NCI-H1694 treated with DMSO at 0.1 percent for 48 hours (cell line): ENCODE measurements around the gene ACTN3.
"Not testable (repeated sequence)": the region's sequence is repeated elsewhere in the genome, so short reads cannot be mapped to it uniquely, and the experiment has no call there.

Source experiments
- DNase-seq: peaks from one replicate; lab custom pipeline; 2025; lab: John Stamatoyannopoulos, UW

Gene ACTN3

GRCh38 chr11:66546368-66546965 is at the start of gene ACTN3:
ACTN3 (plus strand) TSS chr11:66546903; CDS start chr11:66546938, 35 bp downstream.
- DNase-seq = no peak

DNA sequence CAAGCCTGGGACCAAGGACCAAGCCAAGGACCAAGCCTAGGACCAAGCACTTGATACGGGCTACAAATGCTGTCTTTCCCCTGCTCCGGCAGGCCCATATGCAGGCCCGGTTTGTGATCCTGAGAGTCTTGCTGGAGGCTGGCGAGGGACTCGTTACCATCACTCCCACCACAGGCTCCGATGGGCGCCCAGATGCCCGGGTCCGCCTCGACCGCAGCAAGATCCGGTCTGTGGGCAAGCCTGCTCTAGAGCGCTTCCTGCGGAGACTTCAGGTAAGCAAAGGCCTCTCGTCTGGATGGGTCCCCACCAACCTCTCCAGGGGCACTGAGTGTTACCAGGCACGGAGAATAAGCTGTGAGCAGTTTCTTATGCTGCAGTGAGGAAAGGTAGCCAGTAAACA is 49.5 kb upstream of the ACTN3 start:
- DNase-seq = no peak

- no peak for DNase-seq
These were observed 48.2 kb upstream of the ACTN3 start for GRCh38 chr11:66498506-66498905.

- no peak for DNase-seq
These were observed 41.4 kb upstream of the ACTN3 start for GRCh38 chr11:66505276-66505816.

- DNase-seq = no peak
These were observed 37.6 kb upstream of the ACTN3 start for GRCh38 chr11:66509131-66509561.

DNA sequence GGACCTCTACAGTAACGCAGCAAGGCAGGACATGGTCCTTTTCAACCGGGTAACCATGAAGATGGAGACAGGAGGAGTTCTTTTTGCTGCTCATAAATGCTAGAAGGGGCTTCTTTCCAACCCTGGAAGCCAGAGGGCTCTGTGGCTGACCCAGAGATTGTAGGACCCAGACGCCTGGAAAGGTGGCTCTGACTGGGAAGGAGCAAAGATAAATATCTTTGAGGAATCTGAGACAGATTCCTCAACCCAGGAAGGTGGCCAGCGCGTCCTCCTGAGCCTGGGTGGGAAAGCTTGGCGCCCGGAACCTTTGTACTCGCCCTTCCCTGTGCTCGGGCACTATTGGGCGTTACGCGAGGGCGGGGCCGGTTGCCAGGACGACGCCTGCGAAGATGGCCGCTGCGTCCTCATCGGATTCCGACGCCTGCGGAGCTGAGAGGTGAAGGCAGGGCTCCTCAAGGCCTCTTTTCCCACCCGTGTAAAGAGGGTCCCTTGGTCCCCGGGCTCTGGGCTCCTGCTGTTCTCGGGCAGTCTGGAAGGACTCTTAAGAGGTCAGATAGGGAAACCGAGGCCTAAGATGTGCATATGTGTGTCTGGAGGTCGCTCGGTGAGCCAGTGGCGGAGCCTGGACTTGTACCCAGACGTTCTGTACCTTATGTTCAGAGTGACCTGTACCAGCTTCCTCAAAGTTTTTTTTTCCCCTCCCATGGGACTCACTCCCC is 36.3 kb upstream of the ACTN3 start, which contains the start of gene BBS1:
Gene BBS1 (plus strand): TSS at position 365 of the 719 bp plus-strand sequence. CDS start 25 bp downstream, at position 390.
- DNase-seq = peak; percentile 35

GRCh38 chr11:66510990-66511339 is 35.7 kb upstream of the ACTN3 start:
- no peak for DNase-seq

GRCh38 chr11:66523611-66524010 is 23.1 kb upstream of the ACTN3 start:
- no peak for DNase-seq

- no peak for DNase-seq
These were observed 22.2 kb upstream of the ACTN3 start for GRCh38 chr11:66524304-66525040.

DNA sequence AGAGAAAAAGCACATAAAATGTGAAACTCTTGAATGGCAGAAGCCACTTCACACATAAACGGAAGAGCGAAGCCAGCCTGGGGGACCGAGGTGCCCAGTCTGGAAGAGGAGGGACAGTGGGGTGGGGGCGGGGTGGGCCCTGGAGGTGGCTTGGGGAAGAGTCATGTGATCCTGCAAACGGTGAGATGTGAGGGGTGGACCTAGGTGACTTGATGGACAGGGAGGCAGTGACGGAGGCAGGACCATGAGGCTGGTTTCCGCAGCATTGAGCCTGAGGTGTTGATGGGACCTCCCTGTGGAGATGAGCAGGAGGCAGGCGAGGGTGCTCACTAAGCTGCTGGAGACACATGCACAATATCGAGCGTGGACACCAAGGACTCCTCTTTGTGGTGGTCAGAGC is 17.6 kb upstream of the ACTN3 start:
- no peak for DNase-seq

DNA sequence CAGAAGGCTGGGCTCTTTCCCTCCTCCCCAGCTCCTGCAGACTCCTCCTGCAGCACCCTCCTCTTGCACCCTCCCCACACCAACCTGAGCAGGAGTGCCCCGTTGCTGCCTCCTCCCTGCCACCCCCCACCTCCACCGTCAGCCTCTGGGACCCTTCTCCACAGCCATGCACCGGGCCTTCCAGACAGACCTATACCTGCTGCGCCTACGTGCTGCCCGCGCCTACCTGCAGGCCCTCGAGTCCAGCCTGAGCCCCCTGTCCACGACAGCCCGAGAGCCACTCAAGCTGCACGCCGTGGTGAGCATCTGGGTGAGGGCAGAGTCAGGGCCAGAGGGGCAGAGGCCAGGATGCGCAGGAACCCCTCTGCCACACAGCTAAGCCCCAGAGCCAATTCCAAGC is 17.0 kb upstream of the ACTN3 start:
- no peak for DNase-seq

DNA sequence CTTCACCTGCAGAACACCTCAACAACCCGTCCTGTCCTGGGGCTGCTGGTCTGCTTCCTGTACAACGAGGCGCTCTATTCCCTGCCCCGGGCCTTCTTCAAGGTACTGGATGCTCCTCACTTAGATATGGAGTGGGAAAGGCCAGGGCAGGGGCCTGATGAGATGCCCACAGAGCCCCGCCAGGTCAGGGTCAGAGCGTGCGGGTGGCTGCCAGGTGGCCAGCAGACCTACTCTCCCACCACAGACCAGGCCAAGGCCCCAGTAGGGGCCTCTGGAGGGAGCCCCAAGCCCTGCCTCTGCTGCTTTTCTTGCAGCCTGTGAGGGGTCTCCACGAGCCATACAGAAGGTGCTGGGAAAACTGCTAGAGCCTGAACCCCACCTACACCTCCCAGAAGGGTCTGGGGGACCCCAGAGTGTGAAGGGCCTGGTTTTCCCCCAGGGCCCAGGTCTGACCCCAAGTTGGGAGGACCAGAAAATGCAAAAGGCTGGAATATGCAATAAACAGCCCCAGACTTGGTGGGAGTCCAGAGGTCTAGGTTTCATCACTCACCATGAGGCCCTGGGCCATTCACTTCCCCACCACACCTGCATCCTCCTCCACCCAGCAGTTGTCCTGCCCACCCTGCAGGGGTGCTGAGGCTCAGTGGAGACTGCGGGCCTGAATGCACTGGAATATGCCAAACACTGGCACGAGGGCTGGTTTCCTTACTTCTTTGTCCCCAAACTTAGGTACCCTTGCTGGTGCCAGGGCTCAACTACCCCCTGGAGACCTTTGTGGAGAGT is 15.6 kb upstream of the ACTN3 start:
- DNase-seq = no peak

GRCh38 chr11:66531841-66532240 is 14.9 kb upstream of the ACTN3 start:
- DNase-seq = no peak

DNA sequence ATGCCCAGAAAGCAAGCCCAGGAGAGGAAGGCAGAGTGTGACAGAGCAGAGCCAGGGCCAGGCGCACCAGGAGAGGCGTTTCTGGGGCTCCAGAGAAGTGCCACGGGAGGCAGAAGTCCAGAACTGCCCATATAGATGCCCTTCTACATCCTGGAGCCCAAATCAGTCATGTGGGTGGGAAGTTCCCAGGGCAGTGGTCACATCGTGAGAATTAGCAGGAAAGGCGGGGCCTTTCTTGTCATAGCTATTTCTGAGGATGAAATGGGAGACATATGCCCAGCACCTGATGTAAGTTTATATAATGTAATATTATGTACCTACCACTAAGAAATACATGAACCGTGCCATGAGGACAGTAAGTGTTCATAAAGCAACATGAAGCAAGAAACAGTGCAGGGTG is 13.9 kb upstream of the ACTN3 start:
- DNase-seq = no peak

GRCh38 chr11:66539170-66539869 is 7.4 kb upstream of the ACTN3 start:
- DNase-seq = no peak

GRCh38 chr11:66539870-66540213 is 6.9 kb upstream of the ACTN3 start:
- DNase-seq = no peak

- not testable (repeated sequence) for DNase-seq
These were observed 6.1 kb upstream of the ACTN3 start for GRCh38 chr11:66540598-66540997.

- DNase-seq = no peak
These were observed 4.8 kb upstream of the ACTN3 start for GRCh38 chr11:66541892-66542291.

DNA sequence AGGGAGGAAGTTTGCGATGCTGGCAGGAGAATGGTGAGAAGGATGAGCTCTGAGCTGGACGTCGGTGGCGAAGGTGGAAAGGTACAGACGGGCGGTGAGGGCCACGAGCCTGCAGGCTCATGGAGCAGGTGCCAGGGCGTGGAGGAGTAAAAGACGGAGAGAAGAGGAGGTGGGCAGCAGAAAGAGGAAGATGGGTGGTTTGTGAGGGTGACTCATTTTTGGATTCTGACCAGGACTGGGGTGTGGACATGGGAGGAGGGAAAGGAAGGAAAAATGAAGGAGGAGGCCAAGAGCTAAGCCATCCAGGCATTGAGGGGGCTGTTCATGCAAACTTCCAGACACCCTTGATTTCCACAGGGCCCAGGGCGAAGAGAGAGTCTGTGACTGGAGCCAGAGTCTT is 4.3 kb upstream of the ACTN3 start:
- no peak for DNase-seq

DNA sequence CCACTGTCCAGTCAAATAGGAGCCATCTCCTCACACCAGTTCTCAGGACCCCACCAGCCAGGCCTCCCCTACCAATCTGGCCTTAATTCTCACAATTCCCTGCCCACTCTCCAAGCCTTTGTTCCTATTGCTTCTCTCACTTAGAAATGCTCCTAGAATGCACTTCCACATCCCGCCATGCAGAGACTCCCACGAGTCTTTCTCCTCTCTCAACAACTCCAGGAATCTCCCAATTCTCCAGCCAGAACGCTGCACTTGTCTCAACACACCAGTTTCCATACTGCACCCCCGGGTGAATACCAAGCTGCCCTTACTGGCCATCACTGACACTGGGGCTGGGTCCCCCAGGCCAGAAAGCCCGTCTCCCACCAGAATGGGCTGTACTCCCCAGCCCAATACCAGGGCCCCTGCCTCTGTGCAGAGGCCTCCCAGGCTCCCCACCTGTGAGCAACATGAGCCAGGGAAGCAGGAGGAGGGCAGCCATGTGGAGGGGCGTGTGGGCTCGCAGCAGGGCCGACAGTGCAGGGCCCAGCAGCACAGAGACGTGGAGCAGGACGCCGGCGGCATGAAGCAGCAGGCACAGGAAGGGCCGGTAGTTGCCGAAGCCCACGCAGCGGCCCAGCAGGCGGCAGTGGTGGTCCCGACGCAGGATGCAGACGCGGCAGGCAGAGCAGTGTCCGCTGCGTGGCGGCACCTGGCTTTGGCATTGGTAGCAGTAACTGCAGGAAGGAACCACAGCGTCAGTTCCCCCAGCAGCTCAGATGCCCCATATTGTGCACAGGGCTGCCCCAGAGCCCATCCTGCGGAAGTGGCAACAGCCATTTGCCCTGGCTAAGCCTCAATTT is 3.2 kb upstream of the ACTN3 start:
- no peak for DNase-seq

DNA sequence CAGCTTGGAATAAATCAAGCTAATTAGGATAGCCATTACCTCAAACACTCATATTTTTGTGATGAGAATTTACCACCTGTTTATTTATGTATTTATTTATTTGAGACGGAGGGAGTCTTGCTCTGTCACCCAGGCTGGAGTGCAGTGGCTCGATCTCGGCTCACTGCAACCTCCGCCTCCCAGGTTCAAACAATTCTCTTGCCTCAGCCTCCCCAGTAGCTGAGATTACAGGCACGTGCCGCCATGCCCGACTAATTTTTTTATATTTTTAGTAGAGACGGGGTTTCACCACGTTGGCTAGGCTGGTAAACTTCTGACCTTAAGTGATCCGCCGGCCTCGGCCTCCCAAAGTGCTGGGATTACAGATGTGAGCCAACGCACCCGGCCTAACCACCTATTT is 1.8 kb upstream of the ACTN3 start:
- DNase-seq = not testable (repeated sequence)
